OCI-LY7 (cell line): ENCODE results near the gene NOXO1. TPM values are rescaled to one million over a fixed set of nuclear protein-coding genes. Genes with fewer than 3 reads are reported as not detected.
A peak's percentile ranks its signal among the peaks of the same experiment; 100 is the strongest.

Experiments used
- BruUV-seq: library from RNA; stranded (reverse); fragments of 400-500 nt; replicated peaks from 2 replicates; lab custom pipeline; 2021; lab: Mats Ljungman, UMichigan
- CTCF ChIA-PET: fragments of 300-600 bp; sonication (Branson Sonifier 250); formaldehyde crosslinking; loops from one replicate; lab custom pipeline; 2022; ENCODE audit warnings: antibody characterized with exemption; ENCODE audit not compliant: unreplicated experiment; lab: Charles Lee
- POLR2A ChIA-PET: fragments of 300-600 bp; sonication (Branson Sonifier 250); formaldehyde crosslinking; loops from one replicate; lab custom pipeline; 2022; ENCODE audit warnings: antibody characterized with exemption; lab: Charles Lee
- DNase-seq: peaks from one replicate; pipeline ENCODE4 v3.0.0-alpha.2; 2015; ENCODE audit warnings: low spot score
- H2AFZ ChIP-seq: fragments of 200-600 bp; sonication (generic), shearing (Covaris generic); 2 replicates; pipeline ENCODE4 v1.6.1; 2014; ENCODE audit warnings: mild to moderate bottlenecking, antibody characterized with exemption, low read length, moderate library complexity
- H3K27ac ChIP-seq: fragments of 200-600 bp; sonication (generic); 2 replicates; pipeline ENCODE4 v1.5.1; 2014; ENCODE audit warnings: mixed run types, low read depth, mild to moderate bottlenecking, moderate library complexity, low read length, inconsistent platforms; ENCODE audit not compliant: poor library complexity, severe bottlenecking
- H3K36me3 ChIP-seq: fragments of 200-600 bp; sonication (generic); 2 replicates; pipeline ENCODE4 v1.6.1; 2014; ENCODE audit warnings: mild to moderate bottlenecking, antibody characterized with exemption, low read length, moderate library complexity, mixed read lengths; ENCODE audit not compliant: insufficient read depth
- H3K4me1 ChIP-seq: fragments of 200-600 bp; sonication (generic); 2 replicates; pipeline ENCODE4 v1.5.1; 2014; ENCODE audit warnings: mild to moderate bottlenecking, low read length; ENCODE audit not compliant: insufficient read depth, poor library complexity, severe bottlenecking
- H3K4me2 ChIP-seq: fragments of 200-600 bp; sonication (generic); 2 replicates; pipeline ENCODE4 v1.6.1; 2014; ENCODE audit warnings: mild to moderate bottlenecking, low read length
- H3K4me3 ChIP-seq: fragments of 200-600 bp; sonication (generic); 2 replicates; pipeline ENCODE4 v1.5.1; 2014; ENCODE audit warnings: mild to moderate bottlenecking, low read depth, low read length; ENCODE audit not compliant: poor library complexity, severe bottlenecking
- H3K79me2 ChIP-seq: fragments of 200-600 bp; sonication (generic); 2 replicates; pipeline ENCODE4 v1.6.1; 2016; ENCODE audit warnings: low read depth, mild to moderate bottlenecking, low read length, moderate library complexity, mixed read lengths; ENCODE audit not compliant: insufficient read depth
- H3K9me2 ChIP-seq: fragments of 200-600 bp; sonication (generic); 2 replicates; pipeline ENCODE4 v1.6.1; 2016; ENCODE audit warnings: mild to moderate bottlenecking, low read length, mixed read lengths; ENCODE audit not compliant: insufficient read depth
- H3K9me3 ChIP-seq: fragments of 200-600 bp; sonication (generic); 2 replicates; pipeline ENCODE4 v1.6.1; 2014; ENCODE audit warnings: mild to moderate bottlenecking, mixed run types, low read length, mixed read lengths
- H4K20me1 ChIP-seq: fragments of 200-600 bp; sonication (generic); 2 replicates; pipeline ENCODE4 v1.6.1; 2014; ENCODE audit warnings: mild to moderate bottlenecking, antibody characterized with exemption, low read length, moderate library complexity, mixed read lengths; ENCODE audit not compliant: insufficient read depth
- CTCF ChIP-seq: fragments of 200-600 bp; sonication (generic); conservative IDR thresholded peaks from 2 replicates; pipeline ENCODE4 v1.5.1; 2014; ENCODE audit warnings: mild to moderate bottlenecking, antibody characterized with exemption, low read length, moderate library complexity, mixed read lengths
- EZH2phosphoT487 ChIP-seq: fragments of 200-600 bp; sonication (generic); IDR thresholded peaks from 2 replicates; pipeline ENCODE4 v1.6.1; 2018; ENCODE audit warnings: low read depth, borderline replicate concordance, mild to moderate bottlenecking, mixed run types, antibody characterized with exemption, low read length, moderate library complexity, mixed read lengths
- intact Hi-C: fragments of 100-400 bp; cut with micrococcal nuclease; formaldehyde crosslinking; loops from one replicate; pipeline ENCODE4 v1.10.0; 2022; ENCODE audit not compliant: unreplicated experiment
- total RNA-seq, 2 experiments: library from RNA; depleted of rRNA in 1 of 2; stranded (reverse); fragments of >200 nt in 1 of 2; shearing (Covaris generic) in 1 of 2; gene quantifications; 2 replicates each; pipeline ENCODE4 v1.2.3, GENCODE V29; 2014 to 2022

NOXO1 gene
- total RNA-seq, 2 experiments from 2014 or later, result 0.22 to 0.30 TPM

GRCh38 chr16:1983544-1984346, 2.5 kb upstream of the NOXO1 start, which contains the start of gene GFER:
Gene GFER (plus strand): TSS chr16:1984193. CDS start chr16:1984219, 26 bp downstream.
- H4K20me1 ChIP-seq, result no peaks in the 10 kb centered on the region
- peak within 1 kb of the TSS; percentile 44; the same call in 1 of the 2 replicates for H2AFZ ChIP-seq
- no TSS peak for BruUV-seq
- peak within 1 kb of the TSS; percentile 37 for H3K27ac ChIP-seq
- TF ChIP-seq EZH2phosphoT487 (no peak), CTCF (peak; percentile 59; the same call in 1 of the 2 replicates)
- ChIA-PET POLR2A (no interaction called here), CTCF (no interaction called here)
- H3K9me3 ChIP-seq, result no peaks in the 10 kb centered on the region
- peaks cover 14% of the 10 kb centered on the region for H3K4me1 ChIP-seq
- no peaks in the 10 kb centered on the region for H3K79me2 ChIP-seq
- peak within 1 kb of the TSS; percentile 82 for H3K4me3 ChIP-seq
- DNase-seq, result peak; percentile 80
- H3K9me2 ChIP-seq, result no peaks in the 10 kb centered on the region
- intact Hi-C loops, result loop anchor here (1.0 kb wide), 1 partner anchor 11 kb away; the partner anchor contains the start of gene TBL3
- peaks cover 18% of the 10 kb centered on the region; the same call in 1 of the 2 replicates for H3K36me3 ChIP-seq
- H3K4me2 ChIP-seq, result peak within 1 kb of the TSS; percentile 85

GRCh38 chr16:1982991-1983543, 1.8 kb upstream of the NOXO1 start:
- Histone ChIP-seq H3K4me3 (peak overlapping the region; percentile 82), H3K79me2 (no peaks in the 10 kb centered on the region), H4K20me1 (no peaks in the 10 kb centered on the region), H3K4me2 (peak overlapping the region; percentile 85), H3K9me3 (no peaks in the 10 kb centered on the region), H3K36me3 (peaks cover 25% of the 10 kb centered on the region; the same call in 1 of the 2 replicates), H3K27ac (no peak overlapping the region), H3K9me2 (no peaks in the 10 kb centered on the region), H2AFZ (no peak overlapping the region), H3K4me1 (peaks cover 14% of the 10 kb centered on the region)
- no peak for DNase-seq
- TF ChIP-seq CTCF (no peak), EZH2phosphoT487 (no peak)
- BruUV-seq, result no TSS peak
- intact Hi-C loops, result no loop called here
- POLR2A ChIA-PET, result no interaction called here
- CTCF ChIA-PET, result no interaction called here
